Activated naive CD4-positive, alpha-beta T cell (primary cell): ENCODE measurements around the gene RIN1.
A peak's percentile ranks its signal among the peaks of the same experiment; 100 is the strongest.
"Not testable (repeated sequence)": the region's sequence is repeated elsewhere in the genome, so short reads cannot be mapped to it uniquely, and the experiment has no call there.

Source experiments
- DNase-seq, 4 experiments: peaks; one replicate each; lab custom pipeline; 2025; lab: John Stamatoyannopoulos, UW

RIN1 gene

GRCh38 chr11:66318600-66318970 is 17.6 kb downstream of the RIN1 start:
- DNase-seq, result no peak

GRCh38 chr11:66317723-66318599 is 18.3 kb downstream of the RIN1 start:
- DNase-seq, result peak in 2 of 4 experiments; percentile 50 to 67

GRCh38 chr11:66317322-66317722 is 18.9 kb downstream of the RIN1 start:
- peak in 2 of 4 experiments; percentile 20 to 44 for DNase-seq

GRCh38 chr11:66316849-66317251 is 19.4 kb downstream of the RIN1 start, which contains the start of gene CD248:
Gene CD248 (minus strand): TSS chr11:66317044. CDS start chr11:66317027, 17 bp downstream.
- DNase-seq, result peak in 1 of 4 experiments; percentile 28

- DNase-seq, result no peak
Measured at GRCh38 chr11:66315921-66316811, 20.1 kb downstream of the RIN1 start.

GRCh38 chr11:66315498-66315885 is 20.7 kb downstream of the RIN1 start:
- DNase-seq, result no peak

GRCh38 chr11:66314561-66315497 is 21.4 kb downstream of the RIN1 start:
- no peak for DNase-seq

- DNase-seq, result no peak
Measured at GRCh38 chr11:66314186-66314501, 22.1 kb downstream of the RIN1 start.

- no peak for DNase-seq
Measured at GRCh38 chr11:66313321-66314185, 22.7 kb downstream of the RIN1 start.

GRCh38 chr11:66312549-66313320 is 23.5 kb downstream of the RIN1 start:
- peak; percentile 94 to 100 (median 98) for DNase-seq

GRCh38 chr11:66311965-66312548 is 24.2 kb downstream of the RIN1 start:
- peak; percentile 80 to 99 (median 94) for DNase-seq

- no peak for DNase-seq
Measured at GRCh38 chr11:66311470-66311964, 24.7 kb downstream of the RIN1 start.

- DNase-seq, result not testable (repeated sequence)
Measured at GRCh38 chr11:66310803-66311440, 25.3 kb downstream of the RIN1 start.

- no peak for DNase-seq
Measured at GRCh38 chr11:66310324-66310723, 25.9 kb downstream of the RIN1 start.

- no peak for DNase-seq
Measured at GRCh38 chr11:66309475-66309874, 26.8 kb downstream of the RIN1 start.

GRCh38 chr11:66302656-66303055 is 33.6 kb downstream of the RIN1 start:
- DNase-seq, result no peak

- DNase-seq, result no peak
Measured at GRCh38 chr11:66299186-66299585, 37.0 kb downstream of the RIN1 start.

GRCh38 chr11:66297610-66298009 is 38.6 kb downstream of the RIN1 start:
- DNase-seq, result no peak
